H9 (cell line): ENCODE measurements around the gene GPATCH11. TPM values are rescaled to one million over a fixed set of nuclear protein-coding genes. Genes with fewer than 3 reads are reported as not detected.

Source experiments
- DNase-seq: peaks from one replicate; pipeline ENCODE4 v3.0.0-alpha.2; 2017
- H2AFZ ChIP-seq: one replicate; pipeline ENCODE4 v1.6.1; 2013; ENCODE audit warnings: mild to moderate bottlenecking, low read length, control low read depth, moderate library complexity
- H2AK5ac ChIP-seq: 2 replicates; pipeline ENCODE4 v1.6.1; 2013; ENCODE audit warnings: low read length, control low read depth, mixed read lengths; ENCODE audit not compliant: insufficient read length
- H2BK120ac ChIP-seq: one replicate; pipeline ENCODE4 v1.6.1; 2013; ENCODE audit warnings: low read depth, mild to moderate bottlenecking, low read length, control low read depth, inconsistent platforms; ENCODE audit not compliant: poor library complexity, severe bottlenecking
- H2BK12ac ChIP-seq: 2 replicates; pipeline ENCODE4 v1.6.1; 2013; ENCODE audit warnings: low read length, control low read depth, mixed read lengths, low read depth; ENCODE audit not compliant: insufficient read length
- H2BK15ac ChIP-seq: 2 replicates; pipeline ENCODE4 v1.6.1; 2013; ENCODE audit warnings: low read depth, low read length, control low read depth
- H2BK20ac ChIP-seq: one replicate; pipeline ENCODE4 v1.6.1; 2013; ENCODE audit warnings: low read depth, mild to moderate bottlenecking, low read length, control low read depth, inconsistent platforms; ENCODE audit not compliant: poor library complexity, severe bottlenecking
- H2BK5ac ChIP-seq: 2 replicates; pipeline ENCODE4 v1.6.1; 2013; ENCODE audit warnings: low read length, control low read depth, mixed read lengths; ENCODE audit not compliant: insufficient read length
- H3K14ac ChIP-seq: 2 replicates; pipeline ENCODE4 v1.6.1; 2013; ENCODE audit warnings: low read length, control low read depth; ENCODE audit not compliant: insufficient read depth
- H3K18ac ChIP-seq: 2 replicates; pipeline ENCODE4 v1.6.1; 2013; ENCODE audit warnings: low read depth, mild to moderate bottlenecking, mixed read lengths, low read length, control low read depth; ENCODE audit not compliant: insufficient read length
- H3K23ac ChIP-seq: 2 replicates; pipeline ENCODE4 v1.6.1; 2013; ENCODE audit warnings: low read length, control low read depth, mixed read lengths, low read depth; ENCODE audit not compliant: insufficient read length
- H3K23me2 ChIP-seq: 2 replicates; pipeline ENCODE4 v1.6.1; 2013; ENCODE audit warnings: low read depth, mild to moderate bottlenecking, mixed read lengths, low read length, control low read depth; ENCODE audit not compliant: insufficient read length, poor library complexity, severe bottlenecking
- H3K27ac ChIP-seq: 2 replicates; pipeline ENCODE4 v1.5.1; 2013; ENCODE audit warnings: low read length, control low read depth, mixed read lengths, low read depth; ENCODE audit not compliant: insufficient read length
- H3K27me3 ChIP-seq: 2 replicates; pipeline ENCODE4 v1.6.1; 2013; ENCODE audit warnings: low read length, control low read depth, inconsistent platforms; ENCODE audit not compliant: insufficient read depth
- H3K4ac ChIP-seq: 2 replicates; pipeline ENCODE4 v1.6.1; 2013; ENCODE audit warnings: low read depth, mild to moderate bottlenecking, control low read depth, inconsistent platforms, low read length, moderate library complexity
- H3K4me1 ChIP-seq: 2 replicates; pipeline ENCODE4 v1.6.1; 2013; ENCODE audit warnings: low read length, control low read depth, inconsistent platforms; ENCODE audit not compliant: insufficient read depth
- H3K4me2 ChIP-seq: 2 replicates; pipeline ENCODE4 v1.6.1; 2013; ENCODE audit warnings: low read length, control low read depth, mixed read lengths; ENCODE audit not compliant: insufficient read length, insufficient read depth
- H3K56ac ChIP-seq: 2 replicates; pipeline ENCODE4 v1.6.1; 2013; ENCODE audit warnings: low read depth, mild to moderate bottlenecking, mixed read lengths, low read length, control low read depth; ENCODE audit not compliant: insufficient read length
- H3K79me1 ChIP-seq: 2 replicates; pipeline ENCODE4 v1.6.1; 2013; ENCODE audit warnings: low read depth, mild to moderate bottlenecking, moderate library complexity, low read length, control low read depth, inconsistent platforms; ENCODE audit not compliant: insufficient read depth, poor library complexity, severe bottlenecking
- H3K79me2 ChIP-seq: 2 replicates; pipeline ENCODE4 v1.6.1; 2013; ENCODE audit warnings: low read length, control low read depth, inconsistent platforms; ENCODE audit not compliant: insufficient read depth
- H3K9ac ChIP-seq: 2 replicates; pipeline ENCODE4 v1.6.1; 2013; ENCODE audit warnings: low read length, control low read depth, mixed read lengths; ENCODE audit not compliant: insufficient read length; ENCODE audit errors: extremely low read depth
- H3K9me3 ChIP-seq: one replicate; pipeline ENCODE4 v1.6.1; 2013; ENCODE audit warnings: low read depth, low read length, inconsistent platforms; ENCODE audit not compliant: control insufficient read depth
- H3T11ph ChIP-seq: one replicate; pipeline ENCODE4 v1.6.1; 2013; ENCODE audit warnings: mild to moderate bottlenecking, low read length, control low read depth, inconsistent platforms
- H4K20me1 ChIP-seq: one replicate; pipeline ENCODE4 v1.6.1; 2013; ENCODE audit not compliant: control insufficient read depth, insufficient read length, insufficient read depth
- H4K5ac ChIP-seq: 2 replicates; pipeline ENCODE4 v1.6.1; 2013; ENCODE audit warnings: low read depth, mild to moderate bottlenecking, mixed read lengths, low read length, control low read depth; ENCODE audit not compliant: insufficient read length
- H4K8ac ChIP-seq: replicated peaks from 2 replicates; pipeline ENCODE4 v1.6.1; 2013; ENCODE audit warnings: low read length, control low read depth, mixed read lengths, low read depth; ENCODE audit not compliant: insufficient read length
- H4K91ac ChIP-seq: 2 replicates; pipeline ENCODE4 v1.6.1; 2013; ENCODE audit warnings: low read depth, mild to moderate bottlenecking, moderate library complexity, mixed read lengths, low read length, control low read depth; ENCODE audit not compliant: insufficient read length
- H3K27ac Mint-ChIP-seq, 3 experiments: 2 replicates in 2 of 3; 3 replicates in 1 of 3; pipeline ENCODE4 v1.8.0; 2020 to 2021; ENCODE audit warnings: mixed read lengths in 3 of 3, mild to moderate bottlenecking in 1 of 3, moderate library complexity in 1 of 3
- H3K27me3 Mint-ChIP-seq: 2 replicates; pipeline ENCODE4 v1.8.0; 2021; ENCODE audit warnings: low read depth, mild to moderate bottlenecking, moderate library complexity, mixed read lengths
- H3K36me3 Mint-ChIP-seq, 3 experiments: 2 replicates in 2 of 3; 3 replicates in 1 of 3; pipeline ENCODE4 v1.8.0; 2020 to 2021; ENCODE audit warnings: low read depth in 3 of 3, mixed read lengths in 3 of 3; ENCODE audit not compliant: insufficient read depth in 1 of 3
- H3K4me1 Mint-ChIP-seq, 2 experiments: 2 replicates each; pipeline ENCODE4 v1.8.0; 2020; ENCODE audit warnings: mixed read lengths in 2 of 2
- H3K4me3 Mint-ChIP-seq, 2 experiments: 2 replicates in 1 of 2; 3 replicates in 1 of 2; pipeline ENCODE4 v1.8.0; 2020 to 2021; ENCODE audit warnings: mild to moderate bottlenecking in 2 of 2, mixed read lengths in 2 of 2, moderate library complexity in 1 of 2
- H3K9me3 Mint-ChIP-seq, 2 experiments: 2 replicates in 1 of 2; 3 replicates in 1 of 2; pipeline ENCODE4 v1.8.0; 2020; ENCODE audit warnings: mild to moderate bottlenecking in 2 of 2, mixed read lengths in 2 of 2, moderate library complexity in 1 of 2
- WGBS: extraction: QIAGEN DNeasy Blood & Tissue Kit; methylation state at CpG from one replicate; pipeline ENCODE4 v1.1.7; 2013; ENCODE audit warnings: missing lambda C conversion rate, low lambda C conversion rate, mixed read lengths; ENCODE audit not compliant: insufficient read length; ENCODE audit errors: extremely low coverage; 5-methylcytosine and 5-hydroxymethylcytosine counted together
- total RNA-seq: library from RNA; stranded (reverse); gene quantifications from 2 replicates; pipeline ENCODE4 v1.2.1, GENCODE V29; 2021
- TF ChIP-seq, protein P1 (sequence below): fragments of 200-600 bp; sonication (generic); conservative IDR thresholded peaks from 3 replicates; pipeline ENCODE4 v1.8.0; 2021; ENCODE audit warnings: antibody characterized with exemption, mild to moderate bottlenecking

The GPATCH11 gene
- total RNA-seq, 1 experiment from 2014 or later: 3.1 TPM

DNA sequence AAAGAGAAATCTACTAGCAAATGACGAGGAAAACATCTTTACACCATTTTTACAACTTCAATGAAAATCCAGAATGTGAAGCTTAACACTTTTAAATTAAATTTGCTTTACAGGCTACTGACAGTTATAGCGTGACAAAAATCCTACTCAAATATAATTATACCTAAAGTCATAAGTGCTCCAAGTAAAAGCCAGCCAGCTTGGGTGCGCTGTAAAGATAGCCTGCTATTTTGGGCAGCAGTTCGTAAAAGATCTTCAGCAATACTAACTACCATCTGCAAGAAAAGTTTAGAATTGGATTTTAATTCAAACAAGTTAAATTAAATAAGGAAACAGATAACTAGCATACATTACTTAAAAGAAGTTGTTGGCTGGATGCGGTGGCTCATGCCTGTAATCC is 22.5 kb upstream of the GPATCH11 start:
- no peaks in the 10 kb centered on the region for H3K4me1 Mint-ChIP-seq
- H3K23me2 ChIP-seq: no peaks in the 10 kb centered on the region

More for the DNA sequence above, 22.5 kb upstream of the GPATCH11 start:
- Histone ChIP-seq H4K8ac (no peak overlapping the region), H2BK15ac (no peak overlapping the region), H4K91ac (no peak overlapping the region), H2BK5ac (no peak overlapping the region), H2BK120ac (no peak overlapping the region), H3K14ac (no peak overlapping the region), H3K9ac (no peak overlapping the region), H3K4me2 (no peak overlapping the region), H3K27me3 (no peaks in the 10 kb centered on the region), H2BK12ac (no peak overlapping the region), H3K4ac (no peak overlapping the region), H3K4me1 (no peaks in the 10 kb centered on the region), H3K79me2 (no peaks in the 10 kb centered on the region), H3K18ac (no peak overlapping the region), H3K27ac (no peak overlapping the region), H3K79me1 (no peaks in the 10 kb centered on the region), H3K9me3 (no peaks in the 10 kb centered on the region), H2AK5ac (no peak overlapping the region), H3K23ac (no peak overlapping the region), H2AFZ (no peak overlapping the region), H3K56ac (no peak overlapping the region), H2BK20ac (no peak overlapping the region), H4K5ac (no peak overlapping the region), H4K20me1 (no peaks in the 10 kb centered on the region), H3T11ph (no peak overlapping the region)
- no peaks in the 10 kb centered on the region for H3K27me3 Mint-ChIP-seq
- H3K9me3 Mint-ChIP-seq: no peaks in the 10 kb centered on the region
- DNase-seq: no peak
- H3K36me3 Mint-ChIP-seq: peaks cover 0 to 42% (median 10%) of the 10 kb centered on the region in 3 experiments; a peak in 6 of 7 replicates
- no CpG with 5 or more reads among the region's 5 CpGs for WGBS
- no peak overlapping the region for H3K4me3 Mint-ChIP-seq
- peak overlapping the region in 1 of 3 experiments; percentile 31; a peak in 1 of 7 replicates for H3K27ac Mint-ChIP-seq
- TF ChIP-seq, protein P1, sequence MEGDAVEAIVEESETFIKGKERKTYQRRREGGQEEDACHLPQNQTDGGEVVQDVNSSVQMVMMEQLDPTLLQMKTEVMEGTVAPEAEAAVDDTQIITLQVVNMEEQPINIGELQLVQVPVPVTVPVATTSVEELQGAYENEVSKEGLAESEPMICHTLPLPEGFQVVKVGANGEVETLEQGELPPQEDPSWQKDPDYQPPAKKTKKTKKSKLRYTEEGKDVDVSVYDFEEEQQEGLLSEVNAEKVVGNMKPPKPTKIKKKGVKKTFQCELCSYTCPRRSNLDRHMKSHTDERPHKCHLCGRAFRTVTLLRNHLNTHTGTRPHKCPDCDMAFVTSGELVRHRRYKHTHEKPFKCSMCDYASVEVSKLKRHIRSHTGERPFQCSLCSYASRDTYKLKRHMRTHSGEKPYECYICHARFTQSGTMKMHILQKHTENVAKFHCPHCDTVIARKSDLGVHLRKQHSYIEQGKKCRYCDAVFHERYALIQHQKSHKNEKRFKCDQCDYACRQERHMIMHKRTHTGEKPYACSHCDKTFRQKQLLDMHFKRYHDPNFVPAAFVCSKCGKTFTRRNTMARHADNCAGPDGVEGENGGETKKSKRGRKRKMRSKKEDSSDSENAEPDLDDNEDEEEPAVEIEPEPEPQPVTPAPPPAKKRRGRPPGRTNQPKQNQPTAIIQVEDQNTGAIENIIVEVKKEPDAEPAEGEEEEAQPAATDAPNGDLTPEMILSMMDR: no peak
